Fibroblast of skin of left biceps (primary cell): Measurements from ENCODE around the gene SPANXN5.
"Not testable (repeated sequence)": the region's sequence is repeated elsewhere in the genome, so short reads cannot be mapped to it uniquely, and the experiment has no call there.

Experiments used
- DNase-seq, 2 experiments: peaks; one replicate each; pipeline ENCODE4 v3.0.0-alpha.2; 2013; ENCODE audit warnings: low read depth in 2 of 2

The SPANXN5 gene, protein sequence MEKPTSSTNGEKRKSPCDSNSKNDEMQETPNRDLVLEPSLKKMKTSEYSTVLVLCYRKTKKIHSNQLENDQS

DNA sequence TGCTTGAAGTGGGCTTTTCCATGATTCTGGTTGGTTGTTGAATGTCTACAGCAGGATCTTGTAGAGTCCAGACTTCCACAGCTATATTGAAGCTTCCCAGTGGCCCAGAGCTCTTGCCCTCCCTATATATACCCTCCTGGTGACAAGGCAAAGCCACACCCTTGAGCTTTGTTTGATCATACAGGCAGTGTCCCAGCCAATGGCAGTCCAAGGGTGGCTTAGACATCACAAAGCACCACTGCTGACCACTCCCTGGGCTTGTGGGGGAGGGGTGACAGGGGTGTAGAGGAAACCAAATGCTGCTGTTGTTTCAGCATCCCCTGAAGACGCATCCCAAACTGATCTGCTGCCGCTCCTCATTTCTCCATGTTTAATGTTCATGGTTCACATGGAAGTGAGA, at the start of gene SPANXN5:
TSS of gene SPANXN5 (minus strand) at position 101 of the 400 bp plus-strand sequence. CDS start at position 22, 79 bp downstream.
- DNase-seq = not testable (repeated sequence)

DNA sequence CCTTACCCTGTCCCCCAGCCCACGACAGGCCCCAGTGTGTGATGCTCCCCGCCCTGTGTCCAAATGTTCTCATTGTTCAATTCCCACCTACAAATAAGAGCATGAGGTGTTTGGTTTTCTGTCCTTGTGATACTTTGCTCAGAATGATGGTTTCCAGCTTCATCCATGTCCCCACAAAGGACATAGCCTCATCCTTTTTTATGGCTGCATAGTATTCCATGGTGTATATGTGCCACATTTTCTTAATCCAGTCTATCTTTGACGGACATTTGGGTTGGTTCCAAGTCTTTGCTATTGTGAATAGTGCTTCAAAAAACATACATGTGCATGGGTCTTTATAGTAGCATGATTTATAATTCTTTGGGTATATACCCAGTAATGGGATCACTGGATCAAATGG, 46.4 kb upstream of the SPANXN5 start:
- DNase-seq = not testable (repeated sequence)

DNA sequence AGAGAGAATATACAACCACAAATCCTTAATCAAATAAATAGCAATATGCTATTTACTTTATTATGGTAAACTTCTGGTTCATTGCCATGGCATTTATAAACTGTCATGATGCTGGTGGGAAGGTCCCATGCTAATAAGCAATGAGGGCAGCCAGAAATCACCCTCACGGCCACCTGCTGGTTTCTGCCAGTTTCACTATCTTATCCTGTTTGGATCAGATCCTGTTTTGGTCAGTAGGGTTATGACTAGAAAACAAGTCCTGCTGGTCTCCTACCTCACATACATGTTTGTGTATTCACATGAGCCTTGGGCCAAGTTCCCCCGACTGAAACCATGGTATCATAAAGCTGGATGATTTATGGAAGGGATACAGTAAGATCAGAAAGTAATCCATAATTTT, 41.9 kb upstream of the SPANXN5 start:
- DNase-seq = no peak

DNA sequence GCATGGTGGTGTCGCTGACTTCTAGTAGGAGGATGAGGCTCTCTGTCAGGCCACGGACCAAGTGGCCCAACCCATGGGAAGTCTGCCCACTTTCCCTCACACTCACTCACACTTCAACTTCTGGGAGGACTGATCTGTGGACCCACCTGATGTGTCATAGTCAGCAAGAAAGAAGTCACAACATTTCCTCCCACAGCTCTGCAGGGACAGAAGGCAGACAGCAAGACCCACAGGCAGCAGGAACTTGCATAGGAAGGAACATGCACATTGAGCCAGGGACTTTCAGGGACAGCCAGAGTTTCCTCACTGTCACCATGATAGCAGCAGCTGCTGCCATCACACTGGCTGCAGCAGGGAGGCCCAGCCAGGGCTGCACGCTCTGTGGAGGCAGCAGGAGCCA, 33.3 kb upstream of the SPANXN5 start:
- DNase-seq = no peak

DNA sequence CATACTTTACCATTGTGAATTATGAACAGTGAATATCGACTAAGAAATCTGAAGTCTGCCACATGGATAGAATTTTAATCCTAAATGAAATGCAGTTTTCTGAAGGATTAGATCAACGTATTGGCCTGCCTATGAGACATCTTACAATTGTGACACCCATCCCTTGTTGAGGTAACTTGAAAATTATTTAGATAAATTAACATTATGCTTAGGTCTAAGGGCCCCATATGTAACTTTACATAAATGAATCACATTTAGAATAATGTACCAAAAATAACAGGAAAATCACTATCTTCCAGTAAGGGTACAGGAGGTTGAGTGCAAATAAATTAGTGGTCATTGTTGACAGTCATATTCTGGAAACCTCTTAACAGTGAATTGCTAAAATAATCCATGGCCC, 27.4 kb upstream of the SPANXN5 start:
- DNase-seq = no peak

DNA sequence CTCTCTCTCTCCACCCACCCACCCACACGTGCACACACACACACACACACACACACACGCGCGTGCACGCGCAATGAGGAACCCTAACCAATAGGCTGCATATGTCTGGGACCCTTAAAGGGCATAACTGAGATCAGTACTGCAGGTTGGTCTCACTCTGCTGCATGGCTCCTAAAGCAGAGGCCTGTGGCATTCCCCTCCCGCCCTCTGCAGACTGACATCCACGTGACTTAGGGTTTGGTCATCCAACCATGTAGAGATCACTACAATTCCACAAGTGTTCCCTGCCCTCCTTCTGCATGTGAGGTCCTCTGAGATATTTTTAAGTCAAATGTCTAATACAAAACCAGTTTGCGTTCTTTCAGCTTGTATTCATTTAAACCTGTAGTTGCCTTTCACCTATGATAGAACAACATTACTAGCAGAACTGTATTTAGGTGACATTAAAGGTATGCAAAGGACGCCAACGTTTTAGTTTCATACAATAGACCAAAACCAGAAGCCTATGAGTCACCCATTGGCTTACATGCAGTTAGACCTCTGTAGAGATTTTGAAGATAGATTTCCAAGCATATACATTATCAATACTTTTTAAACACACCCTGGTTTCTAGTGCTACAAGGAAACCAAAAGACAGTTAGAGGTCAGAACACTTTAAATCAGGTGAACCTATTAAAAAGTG, 24.0 kb upstream of the SPANXN5 start:
- no peak for DNase-seq

DNA sequence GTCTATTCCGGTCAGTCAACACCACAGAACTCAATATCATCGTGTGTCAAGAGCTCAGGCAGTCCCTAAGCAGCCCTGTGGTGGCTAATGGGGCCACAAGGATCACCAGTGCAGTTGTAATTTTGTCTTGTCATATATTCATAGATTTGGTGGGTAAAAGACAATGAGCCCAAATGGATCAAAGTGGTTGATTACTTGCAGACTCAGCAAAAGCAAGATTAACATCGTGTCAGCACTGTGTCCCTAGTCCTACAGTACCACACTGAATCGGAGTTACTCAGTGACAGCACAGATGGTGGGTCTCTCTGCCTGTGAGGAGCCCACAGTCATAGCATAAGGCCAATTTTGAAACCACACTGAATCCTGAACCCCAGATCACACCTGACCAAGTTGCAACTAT, 22.6 kb upstream of the SPANXN5 start:
- no peak for DNase-seq

DNA sequence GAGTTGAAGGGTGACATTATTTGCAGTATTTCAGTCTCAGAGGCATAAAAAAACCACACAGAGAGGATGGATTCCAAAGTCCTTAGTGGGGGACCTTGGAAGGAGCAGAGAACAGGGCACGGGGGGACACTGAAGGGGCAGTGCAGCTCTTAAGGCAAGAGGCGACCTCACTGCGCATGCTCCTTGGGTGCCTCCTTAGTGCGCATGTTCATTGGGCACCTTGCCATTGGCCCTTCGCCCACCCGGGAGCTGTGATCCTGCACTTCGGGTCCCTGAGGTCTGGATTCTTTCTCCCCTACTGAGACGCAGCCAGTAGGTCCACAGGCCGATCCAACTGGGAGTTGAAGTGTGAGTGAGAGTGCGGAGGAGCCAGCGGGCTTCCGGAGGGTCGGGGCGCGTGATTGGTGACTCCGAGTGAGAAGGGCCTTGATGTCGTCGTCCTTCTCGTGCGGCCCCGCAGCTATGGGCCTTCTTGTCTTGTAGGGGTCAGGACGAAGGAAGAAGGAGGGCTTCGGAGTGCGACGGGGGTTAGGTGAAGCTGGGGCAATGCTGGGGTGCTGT, 13.9 kb upstream of the SPANXN5 start, which contains the start of gene XAGE5:
TSS of gene XAGE5 (plus strand) at position 223 of the 561 bp plus-strand sequence. CDS start 1,280 bp downstream, outside the sequence.
- DNase-seq = no peak

DNA sequence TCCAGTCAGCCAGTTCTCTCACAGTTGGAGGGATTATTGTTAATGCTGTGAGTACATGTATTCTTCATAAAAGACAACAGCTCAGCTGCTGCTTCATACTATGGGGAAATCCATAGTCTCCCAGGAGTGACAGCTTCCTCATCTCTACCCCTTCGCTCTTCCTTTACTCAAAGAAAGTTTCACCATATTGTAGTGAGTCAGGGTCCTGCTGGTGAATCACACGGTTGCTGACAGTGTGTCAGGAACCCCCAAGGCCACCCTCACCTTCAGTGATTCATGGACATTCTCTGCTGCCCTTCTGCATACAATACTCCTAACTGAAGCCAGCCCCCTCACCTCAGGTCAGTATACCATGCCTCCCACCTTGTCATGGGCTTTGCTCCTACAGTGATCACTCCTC, 7.6 kb upstream of the SPANXN5 start:
- DNase-seq = not testable (repeated sequence)

DNA sequence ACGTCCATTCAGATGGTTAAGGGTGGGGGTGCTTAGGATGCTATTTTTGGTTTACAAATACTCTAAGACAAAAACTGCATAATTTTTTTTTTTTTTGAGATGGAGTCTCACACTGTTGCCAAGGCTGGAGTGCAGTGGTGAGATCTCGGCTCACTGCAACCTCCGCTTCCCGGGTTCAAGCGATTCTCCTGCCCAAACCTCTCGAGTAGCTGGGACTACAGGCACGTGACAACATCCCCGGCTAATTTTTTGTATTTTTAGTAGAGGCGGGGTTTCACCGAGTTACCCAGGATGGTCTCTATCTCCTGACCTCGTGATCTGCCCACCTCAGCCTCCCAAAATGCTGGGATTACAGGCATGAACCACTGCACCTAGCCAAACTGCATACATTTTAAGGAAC, 23.7 kb downstream of the SPANXN5 start:
- not testable (repeated sequence) for DNase-seq

DNA sequence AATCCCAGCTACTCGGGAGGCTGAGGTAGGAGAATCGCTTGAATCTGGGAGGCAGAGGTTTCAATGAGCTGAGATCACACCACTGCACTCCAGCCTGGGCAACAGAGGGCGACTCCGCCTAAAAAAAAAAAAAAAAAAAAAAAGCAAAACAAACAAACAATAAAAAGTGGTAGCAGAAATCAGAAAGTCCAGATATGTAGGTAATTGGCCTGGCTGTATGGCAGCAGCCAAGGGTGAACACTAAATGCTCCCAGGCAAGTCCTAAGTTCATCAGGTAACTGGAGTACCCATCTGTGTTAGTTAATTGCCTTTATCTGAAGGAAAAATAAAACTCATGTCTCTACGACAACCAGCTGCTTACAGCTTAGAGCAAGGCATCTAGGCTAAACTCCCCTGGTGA, 31.2 kb downstream of the SPANXN5 start:
- not testable (repeated sequence) for DNase-seq

DNA sequence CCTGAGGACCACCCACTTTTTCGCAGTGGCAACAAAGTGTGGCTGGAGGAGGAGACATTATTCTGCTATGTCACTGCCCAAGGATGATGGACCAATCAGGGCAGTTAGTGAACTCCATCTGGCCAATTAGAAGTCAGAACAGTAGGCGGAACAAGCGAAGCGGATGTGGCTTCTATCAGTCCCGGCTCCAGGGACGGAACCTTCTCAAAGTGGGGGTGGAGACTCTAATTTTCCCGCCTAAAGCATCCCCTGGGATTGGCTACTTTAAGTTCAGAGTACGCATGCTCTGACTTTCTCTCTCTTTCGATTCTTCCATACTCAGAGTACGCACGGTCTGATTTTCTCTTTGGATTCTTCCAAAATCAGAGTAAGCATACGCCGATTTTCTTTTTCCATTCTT, 46.3 kb downstream of the SPANXN5 start, which contains the start of gene SSX2B:
TSS of gene SSX2B (plus strand) at position 301 of the 400 bp plus-strand sequence. CDS start 1,429 bp downstream, outside the sequence.
- DNase-seq = not testable (repeated sequence)
